PC-3 (cell line): ENCODE results near the gene DTNB.

Experiments used
- CTCF ChIP-seq: fragments of 300-600 bp; sonication (generic); conservative IDR thresholded peaks from 2 replicates; pipeline ENCODE4 v1.5.1; 2017; ENCODE audit warnings: antibody characterized with exemption, low read depth, mild to moderate bottlenecking, low read length
- EZH2 ChIP-seq: fragments of 300-600 bp; sonication (generic); IDR thresholded peaks from one replicate; pipeline ENCODE4 v1.6.1; 2017; ENCODE audit warnings: antibody characterized with exemption, mild to moderate bottlenecking, low read length; ENCODE audit not compliant: unreplicated experiment
- EZH2phosphoT487 ChIP-seq: fragments of 300-600 bp; sonication (generic); IDR thresholded peaks from 2 replicates; pipeline ENCODE4 v1.6.1; 2018; ENCODE audit warnings: mild to moderate bottlenecking, antibody characterized with exemption, low read length, borderline replicate concordance

GRCh38 chr2:25624635-25625034, 48.7 kb downstream of the DTNB start:
- TF ChIP-seq CTCF (no peak), EZH2 (no peak), EZH2phosphoT487 (no peak)
